K562 (cell line): Measurements from ENCODE around the gene PPP1R13B. TPM values are rescaled to one million over a fixed set of nuclear protein-coding genes. Genes with fewer than 3 reads are reported as not detected.

Experiments used
- ATAC-seq: fragments of 200-7000 bp; cut with Tn5 transposase; 3 replicates; pipeline ENCODE4 v1.9.1; 2020; ENCODE audit warnings: moderate library complexity
- BruUV-seq: library from RNA; stranded (reverse); fragments of 400-500 nt; replicated peaks from 2 replicates; lab custom pipeline; 2021; lab: Mats Ljungman, UMichigan
- CTCF ChIA-PET: fragments of 300-600 bp; formaldehyde crosslinking; extraction: SDS; loops from one replicate; lab custom pipeline; 2021; ENCODE audit warnings: low intra/inter-chr PET ratio; lab: Yijun Ruan, JAX
- POLR2A ChIA-PET: fragments of 300-600, 350-650 bp; sonication (Branson Sonifier 250); formaldehyde crosslinking; extraction: SDS; loops from one replicate; lab custom pipeline; 2021; ENCODE audit warnings: antibody characterized with exemption, inconsistent platforms; lab: Yijun Ruan, JAX
- DNase-seq, 4 experiments: peaks; one replicate each; pipeline versions ENCODE4 v3.0.0 to v3.0.0-alpha.2; 2011 to 2018; ENCODE audit warnings: low spot score in 3 of 4, mixed read lengths in 3 of 4; ENCODE audit errors: extremely low read depth in 1 of 4
- FAIRE-seq: peaks from 2 replicates; lab custom pipeline; 2011; peaks lifted over from hg19 to GRCh38; lab: Jason Lieb, UNC
- H2AFZ ChIP-seq: 2 replicates; pipeline ENCODE4 v1.6.0; 2011; ENCODE audit warnings: low read depth, low read length, control low read depth, inconsistent platforms
- H3K27ac ChIP-seq: fragments of 200-600 bp; 3 replicates; pipeline ENCODE4 v1.8.0; 2011; ENCODE audit warnings: low read depth, mild to moderate bottlenecking, control low read depth, inconsistent platforms, low read length, moderate library complexity, mixed read lengths; ENCODE audit errors: extremely low read depth
- H3K27me3 ChIP-seq, 2 experiments: fragments of 300-600 bp in 1 of 2; 2 replicates in 1 of 2; 3 replicates in 1 of 2; pipeline versions ENCODE4 v1.6.0 to v1.8.0; 2011; ENCODE audit warnings: inconsistent platforms in 2 of 2, low read length in 2 of 2, mild to moderate bottlenecking in 1 of 2, mixed read lengths in 1 of 2, moderate library complexity in 1 of 2; ENCODE audit not compliant: control insufficient read depth in 2 of 2, insufficient read depth in 2 of 2
- H3K36me3 ChIP-seq: fragments of 300-600 bp; 3 replicates; pipeline ENCODE4 v1.8.0; 2011; ENCODE audit warnings: mild to moderate bottlenecking, low read length, inconsistent platforms; ENCODE audit not compliant: control insufficient read depth, insufficient read depth
- H3K4me1 ChIP-seq, 2 experiments: fragments of 200-600 bp in 1 of 2; replicated peaks in 1 of 2; 2 replicates in 1 of 2; 3 replicates in 1 of 2; pipeline versions ENCODE4 v1.5.1 to v1.8.0; 2011; ENCODE audit warnings: inconsistent platforms in 2 of 2, low read length in 2 of 2, mild to moderate bottlenecking in 1 of 2, mixed read lengths in 1 of 2, moderate library complexity in 1 of 2; ENCODE audit not compliant: control insufficient read depth in 2 of 2, insufficient read depth in 2 of 2
- H3K4me2 ChIP-seq: 2 replicates; pipeline ENCODE4 v1.6.1; 2011; ENCODE audit warnings: low read length, control low read depth, inconsistent platforms, mixed read lengths; ENCODE audit not compliant: insufficient read depth
- H3K4me3 ChIP-seq: fragments of 200-600 bp; sonication (generic), shearing (Covaris generic); 2 replicates; pipeline ENCODE4 v1.5.1; 2016; ENCODE audit warnings: control low read depth, inconsistent platforms
- H3K79me2 ChIP-seq: fragments of 200-600 bp; 3 replicates; pipeline ENCODE4 v1.8.0; 2011; ENCODE audit warnings: low read length, inconsistent platforms; ENCODE audit not compliant: control insufficient read depth, insufficient read depth
- H3K9ac ChIP-seq, 2 experiments: 2 replicates each; pipeline versions ENCODE4 v1.6.0 to v1.6.1; 2011; ENCODE audit warnings: low read depth in 2 of 2, low read length in 2 of 2, control low read depth in 1 of 2, inconsistent platforms in 1 of 2, mild to moderate bottlenecking in 1 of 2, mixed read lengths in 1 of 2; ENCODE audit not compliant: insufficient read depth in 1 of 2
- H3K9me1 ChIP-seq: one replicate; pipeline ENCODE4 v1.6.0; 2011; ENCODE audit warnings: inconsistent platforms, mild to moderate bottlenecking, low read length, moderate library complexity; ENCODE audit not compliant: control insufficient read depth, insufficient read depth
- H3K9me3 ChIP-seq: replicated peaks from 2 replicates; pipeline ENCODE4 v1.5.1; 2011; ENCODE audit warnings: low read depth, low read length, inconsistent platforms; ENCODE audit not compliant: control insufficient read depth, insufficient read depth
- H4K20me1 ChIP-seq: replicated peaks from 2 replicates; pipeline ENCODE4 v1.6.1; 2011; ENCODE audit warnings: low read length, inconsistent platforms, mixed read lengths; ENCODE audit not compliant: control insufficient read depth, insufficient read depth
- ERF ChIP-seq: fragments of 450-650 bp; formaldehyde crosslinking; IDR thresholded peaks from 2 replicates; pipeline ENCODE4 v1.4.0; 2020; ENCODE audit warnings: mild to moderate bottlenecking, mixed read lengths
- POLR2G ChIP-seq: fragments of 200-400 bp; formaldehyde crosslinking; IDR thresholded peaks from 2 replicates; pipeline ENCODE4 v1.6.1; 2017; ENCODE audit warnings: low read depth, mild to moderate bottlenecking, antibody characterized with exemption, low read length, moderate library complexity
- XRCC3 ChIP-seq: fragments of 450-650 bp; IDR thresholded peaks from 2 replicates; pipeline ENCODE4 v1.6.1; 2017; ENCODE audit warnings: mild to moderate bottlenecking, moderate library complexity
- ZFP30 ChIP-seq: fragments of 250-450 bp; sonication (Bioruptor Pico); IDR thresholded peaks from 2 replicates; pipeline ENCODE4 v1.8.0; 2022; ENCODE audit warnings: moderate library complexity, mild to moderate bottlenecking, inconsistent platforms, borderline replicate concordance
- WGBS: fragments of 100-300 bp; shearing (Covaris generic); methylation state at CpG from one replicate; pipeline ENCODE4 v1.1.6; 2016; ENCODE audit warnings: low coverage, mixed read lengths; ENCODE audit not compliant: insufficient coverage; ENCODE audit errors: missing lambda C conversion rate; 5-methylcytosine and 5-hydroxymethylcytosine counted together
- in situ Hi-C: fragments of 300-500 bp; cut with MboI; formaldehyde crosslinking; loops from 4 replicates; pipeline ENCODE4 v1.15.0; 2018; ENCODE audit warnings: inconsistent platforms, mixed read lengths
- intact Hi-C: fragments of 100-400 bp; cut with micrococcal nuclease; formaldehyde crosslinking; loops from 2 replicates; pipeline ENCODE4 v1.14.2; 2022
- polyA plus RNA-seq, 8 experiments: library from polyadenylated mRNA; depleted of rRNA in 4 of 8; stranded (reverse) in 5 of 8; unstranded in 3 of 8; fragments of >200 nt; fragmentation: Nextera tagmentation in 2 of 8; fragmentation: Illumina TruSeq in 1 of 8; extraction: Ambion mirVana in 2 of 8; extraction: Trizol in 1 of 8; gene quantifications; 2 replicates each; pipeline versions ENCODE4 v1.2.1 to v1.2.3, GENCODE V29; 2011 to 2014; ENCODE audit warnings: inconsistent platforms in 1 of 8, missing spikeins in 1 of 8
- total RNA-seq, 7 experiments: library from RNA; depleted of rRNA in 6 of 7; stranded (reverse); fragments of >200 nt in 6 of 7; fragmentation: Illumina TruSeq in 2 of 7; extraction: Trizol in 2 of 7; gene quantifications; 2 replicates each; pipeline versions ENCODE4 v1.2.1 to v1.2.3, GENCODE V29; 2011 to 2021; ENCODE audit warnings: low replicate concordance in 1 of 7
- TF ChIP-seq, protein P1 (sequence below): sonication (generic); formaldehyde crosslinking; IDR thresholded peaks from 2 replicates; pipeline ENCODE4 v1.9.0; 2022; ENCODE audit warnings: mild to moderate bottlenecking, missing genetic modification reagents

The PPP1R13B gene
- total and polyA plus RNA-seq, 9 of the 15 experiments (the other 6 are each of a cell fraction or from before 2014, with no cell fraction given) = 0.03 to 1.7 (median 0.15) TPM

DNA sequence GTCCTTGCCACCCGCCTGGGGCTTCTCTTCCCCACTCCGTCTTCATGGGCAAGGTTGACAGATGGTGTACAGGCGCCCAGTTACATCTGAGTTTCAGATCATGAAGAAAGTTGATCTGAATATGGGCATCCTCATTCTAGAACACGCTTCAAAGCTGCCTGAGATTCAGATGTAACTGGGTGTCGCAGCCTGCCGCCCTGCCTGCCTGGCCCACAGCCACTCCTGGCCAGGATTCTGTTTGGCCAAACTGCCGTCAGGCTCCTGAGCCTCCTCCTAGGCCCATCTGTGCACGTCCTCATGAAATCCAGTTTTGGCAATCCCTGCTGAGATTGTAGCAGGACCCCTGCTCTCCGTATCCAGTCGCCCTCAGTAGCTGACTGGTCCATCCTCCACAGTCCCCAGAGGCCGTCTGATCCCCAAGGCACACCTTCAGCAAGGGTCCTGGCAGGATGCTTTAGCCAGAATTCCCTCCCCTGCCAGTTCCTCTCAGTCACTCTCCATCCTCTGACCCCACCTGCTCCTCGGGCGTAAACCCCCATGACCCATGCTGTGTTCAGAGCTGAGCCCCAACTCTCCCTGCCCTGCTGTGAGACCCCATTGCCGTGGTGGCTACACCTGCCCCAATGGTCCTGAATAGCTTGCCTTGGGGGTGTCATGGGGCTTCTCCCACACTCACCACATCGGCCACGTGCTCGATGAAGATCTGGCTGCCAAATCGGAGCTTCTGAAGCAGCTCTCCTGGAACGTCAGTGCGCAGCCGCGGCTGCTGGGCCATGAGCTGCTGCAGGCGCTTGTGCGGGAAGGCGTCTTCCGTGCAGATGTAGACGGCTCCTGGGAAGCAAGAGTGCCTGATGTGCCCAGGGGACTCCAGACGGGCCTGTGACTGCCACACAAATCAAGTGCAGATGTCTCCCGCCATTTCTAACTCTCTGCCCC is 144.6 kb downstream of the PPP1R13B start:
- 87% methylated on average over 17 of the region's 29 CpGs for WGBS
- in situ Hi-C loops = no loop called here
- Histone ChIP-seq H3K79me2 (no peaks in the 10 kb centered on the region), H3K9me1 (no peaks in the 10 kb centered on the region), H3K9ac (no peak overlapping the region; a peak in 1 of 4 replicates), H3K9me3 (no peaks in the 10 kb centered on the region), H3K4me1 (peaks cover 0 to 36% of the 10 kb centered on the region in 2 experiments; a peak in 2 of 5 replicates), H3K4me3 (no peak overlapping the region), H3K27ac (no peak overlapping the region), H4K20me1 (no peaks in the 10 kb centered on the region), H3K27me3 (no peaks in the 10 kb centered on the region), H3K36me3 (peaks cover 90% of the 10 kb centered on the region; the same call in 2 of the 3 replicates), H3K4me2 (no peak overlapping the region), H2AFZ (no peak overlapping the region)
- ChIA-PET POLR2A (interaction anchor here (0.6 to 1.0 kb wide), 2 partner anchors 16 to 23 kb away, joined by 3 to 4 read pairs; no protein-coding TSS in a partner anchor), CTCF (no interaction called here)
- BruUV-seq = no TSS peak
- TF ChIP-seq POLR2G = peak; percentile 70
- TF ChIP-seq XRCC3 = no peak
- intact Hi-C loops = no loop called here
- FAIRE-seq = no peak
- no peak for DNase-seq
- ATAC-seq = no peak

DNA sequence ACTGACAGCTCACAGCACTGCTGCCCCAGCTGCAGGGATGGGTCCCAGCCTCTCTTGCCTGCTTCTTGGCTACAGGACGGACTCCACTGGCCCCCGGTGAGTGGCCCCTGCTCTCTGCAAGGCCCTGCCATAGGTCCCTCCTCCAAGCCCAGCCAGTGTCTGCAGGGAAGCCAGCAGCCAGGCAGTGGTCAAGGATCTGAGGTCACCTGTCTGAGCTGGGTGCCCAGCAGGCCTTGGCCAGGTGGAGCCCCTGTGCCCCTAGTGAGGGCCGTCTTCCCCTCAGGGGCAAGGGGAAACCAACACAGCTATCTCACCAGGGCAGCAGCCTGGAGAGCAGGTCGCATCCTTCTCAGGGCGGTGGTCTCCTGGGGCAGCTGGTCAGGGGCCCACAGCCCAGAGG is 145.3 kb downstream of the PPP1R13B start:
- H3K9ac ChIP-seq = no peak overlapping the region

More for the DNA sequence above, 145.3 kb downstream of the PPP1R13B start:
- intact Hi-C loops = no loop called here
- Histone ChIP-seq H3K4me1 (peaks cover 0 to 38% of the 10 kb centered on the region in 2 experiments; a peak in 2 of 5 replicates), H3K9me1 (no peaks in the 10 kb centered on the region), H3K27ac (no peak overlapping the region), H3K79me2 (no peaks in the 10 kb centered on the region), H3K27me3 (no peaks in the 10 kb centered on the region), H3K36me3 (peaks cover 89% of the 10 kb centered on the region; the same call in 2 of the 3 replicates), H3K9me3 (no peaks in the 10 kb centered on the region), H3K4me2 (no peak overlapping the region), H2AFZ (no peak overlapping the region), H3K4me3 (no peak overlapping the region), H4K20me1 (no peaks in the 10 kb centered on the region)
- DNase-seq (no peak), ATAC-seq (no peak), FAIRE-seq (no peak)
- BruUV-seq = no TSS peak
- TF ChIP-seq POLR2G = peak; percentile 65; the same call in 1 of the 2 replicates
- TF ChIP-seq ZFP30 (CRISPR knock-in tag) = no peak
- TF ChIP-seq, protein P1, sequence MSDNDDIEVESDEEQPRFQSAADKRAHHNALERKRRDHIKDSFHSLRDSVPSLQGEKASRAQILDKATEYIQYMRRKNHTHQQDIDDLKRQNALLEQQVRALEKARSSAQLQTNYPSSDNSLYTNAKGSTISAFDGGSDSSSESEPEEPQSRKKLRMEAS (CRISPR knock-in tag) = no peak
- no peak for TF ChIP-seq ERF (CRISPR knock-in tag)
- in situ Hi-C loops = no loop called here
- CTCF ChIA-PET = no interaction called here
- WGBS = 94% methylated on average over 2 of the region's 5 CpGs
- POLR2A ChIA-PET = interaction anchor here (0.6 to 1.0 kb wide), 2 partner anchors 23 to 72 kb away, joined by 3 read pairs; no protein-coding TSS in a partner anchor
